ENCODE data around the gene PACRGL. TPM values are rescaled to one million over a fixed set of nuclear protein-coding genes. Genes with fewer than 3 reads are reported as not detected.
A peak's percentile ranks its signal among the peaks of the same experiment; 100 is the strongest.
"Not testable (repeated sequence)": the region's sequence is repeated elsewhere in the genome, so short reads cannot be mapped to it uniquely, and the experiment has no call there.

Gene PACRGL
- total and polyA plus RNA-seq, 10 donors, result 5.7 to 35.4 (median 19.1) TPM

GRCh38 chr4:20761826-20762225 is 61.6 kb downstream of the PACRGL start:
- WGBS, 5 donors, result 88 to 92% (median 91%) methylated on average over 1 of the region's 1 CpG
- Histone ChIP-seq H3K9me3 (no peaks in the 10 kb centered on the region), H3K4me1 (no peaks in the 10 kb centered on the region), H3K27ac (no peak overlapping the region), H3K4me3 (no peak overlapping the region), H3K36me3 (no peaks in the 10 kb centered on the region), H3K27me3 (replicated peaks in 1 of 7) (no peaks in the 10 kb centered on the region)
- intact Hi-C loops (cut with DNase I; ENCODE audit: low total_unique reads), result no loop called here
- no peak for DNase-seq
- TF ChIP-seq CTCF (IDR thresholded peaks at IDR 0.05 in 8 of 11, conservative IDR thresholded peaks at IDR 0.05 in 3 of 11) (no peak), POLR2A (IDR thresholded peaks at IDR 0.05) (no peak), POLR2AphosphoS5 (IDR thresholded peaks at IDR 0.05) (no peak)

- Histone ChIP-seq H3K27me3 (replicated peaks in 1 of 7) (no peaks in the 10 kb centered on the region), H3K9me3 (no peaks in the 10 kb centered on the region), H3K4me1 (no peaks in the 10 kb centered on the region), H3K27ac (no peak overlapping the region), H3K36me3 (no peaks in the 10 kb centered on the region), H3K4me3 (no peak overlapping the region)
- WGBS, 5 donors, result 82 to 89% (median 86%) methylated on average over 13 of the region's 13 CpGs
- intact Hi-C loops (cut with DNase I; ENCODE audit: low total_unique reads), result no loop called here
- DNase-seq, result no peak
- no peak for TF ChIP-seq POLR2AphosphoS5 (IDR thresholded peaks at IDR 0.05)
- TF ChIP-seq CTCF (IDR thresholded peaks at IDR 0.05 in 8 of 11, conservative IDR thresholded peaks at IDR 0.05 in 3 of 11), result no peak
- no peak for TF ChIP-seq POLR2A (IDR thresholded peaks at IDR 0.05)
Observed at GRCh38 chr4:20764366-20764992, 64.2 kb downstream of the PACRGL start.

- TF ChIP-seq CTCF (IDR thresholded peaks at IDR 0.05 in 8 of 11, conservative IDR thresholded peaks at IDR 0.05 in 3 of 11) (peak in 8 of 11 experiments; percentile 27 to 64 (median 47)), POLR2AphosphoS5 (IDR thresholded peaks at IDR 0.05) (no peak)
- no peak overlapping the region for H3K27ac ChIP-seq
- H3K4me1 ChIP-seq, result peaks cover 0 to 6% (median 0%) of the 10 kb centered on the region in 6 donors
- H3K4me3 ChIP-seq, result no peak overlapping the region
- 31 to 36% (median 36%) methylated on average over 14 of the region's 14 CpGs for WGBS, 5 donors
- H3K36me3 ChIP-seq, result no peaks in the 10 kb centered on the region
- H3K9me3 ChIP-seq, result peaks cover 0 to 12% (median 0%) of the 10 kb centered on the region in 8 donors
- no peak for DNase-seq
- peaks cover 0 to 6% (median 0%) of the 10 kb centered on the region in 7 donors for H3K27me3 ChIP-seq (replicated peaks in 1 of 7)
- intact Hi-C loops (cut with DNase I; ENCODE audit: low total_unique reads), result loop anchor here (10.0 kb wide), 2 partner anchors 691 to 991 kb away; no protein-coding TSS in a partner anchor
Observed at GRCh38 chr4:20773144-20773997, 73.1 kb downstream of the PACRGL start.

GRCh38 chr4:20778896-20779295 is 78.6 kb downstream of the PACRGL start:
- no peaks in the 10 kb centered on the region for H3K27me3 ChIP-seq (replicated peaks in 1 of 7)
- H3K4me1 ChIP-seq, result no peaks in the 10 kb centered on the region
- no peak overlapping the region for H3K27ac ChIP-seq
- H3K9me3 ChIP-seq, result peaks cover 0 to 49% (median 36%) of the 10 kb centered on the region in 8 donors
- no peak overlapping the region for H3K4me3 ChIP-seq
- intact Hi-C loops (cut with DNase I; ENCODE audit: low total_unique reads), result loop anchor here (10.0 kb wide), 2 partner anchors 686 to 986 kb away; no protein-coding TSS in a partner anchor
- WGBS, 5 donors, result 39 to 78% (median 63%) methylated on average over 1 of the region's 1 CpG
- no peak for TF ChIP-seq POLR2AphosphoS5 (IDR thresholded peaks at IDR 0.05)
- H3K36me3 ChIP-seq, result no peaks in the 10 kb centered on the region
- DNase-seq, result no peak

GRCh38 chr4:20783134-20783533 is 82.9 kb downstream of the PACRGL start:
- DNase-seq; H3K4me3 ChIP-seq; H3K27me3 ChIP-seq (replicated peaks in 1 of 7); intact Hi-C loops (cut with DNase I; ENCODE audit: low total_unique reads); H3K27ac ChIP-seq; H3K36me3 ChIP-seq; H3K4me1 ChIP-seq: not testable (repeated sequence)
- peaks cover 0 to 49% (median 34%) of the 10 kb centered on the region in 8 donors for H3K9me3 ChIP-seq
- 72 to 92% (median 84%) methylated on average over 1 of the region's 1 CpG for WGBS, 5 donors

Measured in spleen (tissue), 11 donors.